ENCODE results near the gene AMZ1.
A peak's percentile ranks its signal among the peaks of the same experiment; 100 is the strongest.

Gene AMZ1

DNA sequence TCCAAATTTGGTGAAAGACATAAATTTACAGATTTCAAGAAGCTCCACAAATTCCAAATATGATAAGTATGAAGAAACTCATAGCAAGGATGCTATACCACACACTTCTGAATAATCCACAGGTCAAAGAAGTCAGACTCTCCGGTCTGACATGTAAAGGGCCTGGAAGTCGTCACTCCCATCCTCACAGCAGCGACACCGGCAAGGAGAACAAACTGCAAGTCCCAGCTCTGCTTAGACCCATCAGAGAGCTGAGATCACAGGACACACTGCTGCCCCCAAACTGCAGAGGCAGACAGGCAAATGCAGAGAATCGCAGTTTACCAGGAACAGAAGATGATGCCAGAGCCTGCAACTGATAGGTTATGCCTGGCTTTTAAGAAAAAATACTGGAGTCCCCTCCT lies 62.0 kb downstream of the AMZ1 start:
- no peak for DNase-seq (ENCODE audit: low read depth, low spot score)

DNA sequence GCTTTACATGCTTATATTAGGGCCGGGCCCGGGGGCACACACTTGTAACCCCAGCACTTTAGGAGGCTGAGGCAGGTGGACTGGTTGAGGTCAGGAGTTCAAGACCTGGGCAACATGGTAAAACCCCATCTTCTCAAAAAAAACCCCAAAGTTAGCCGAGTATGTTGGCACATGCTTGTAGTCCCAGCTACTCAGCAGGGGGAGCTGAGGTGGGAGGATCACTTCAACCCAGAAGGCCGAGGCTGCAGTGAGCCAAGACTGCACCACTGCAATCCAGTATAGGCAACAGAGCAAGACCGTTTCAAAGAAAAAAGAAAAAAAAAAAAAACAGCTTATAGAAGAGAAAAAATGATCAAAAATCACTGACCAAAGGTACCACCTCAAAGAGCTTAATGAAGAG lies 63.1 kb downstream of the AMZ1 start:
- DNase-seq (ENCODE audit: low read depth, low spot score): no peak

DNA sequence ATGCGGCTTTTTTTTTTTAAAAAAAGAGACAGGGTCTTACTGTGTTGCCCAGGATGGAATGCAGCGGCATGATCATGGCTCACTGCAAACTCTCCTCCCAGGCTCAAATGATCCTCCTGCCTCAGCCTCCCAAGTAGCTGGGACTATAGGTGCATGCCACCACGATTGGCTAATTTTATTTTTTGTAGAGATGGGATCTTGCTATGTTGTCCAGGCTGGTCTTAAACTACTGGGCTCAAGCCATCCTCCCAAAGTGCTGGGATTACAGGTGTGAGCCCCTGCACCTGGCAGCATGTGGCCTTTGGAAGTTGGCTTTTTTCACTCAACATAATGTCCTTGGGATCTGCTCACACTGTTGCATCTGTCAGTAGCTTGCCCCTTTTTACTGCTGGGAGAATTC lies 65.1 kb downstream of the AMZ1 start:
- DNase-seq (ENCODE audit: low read depth, low spot score): no peak

DNA sequence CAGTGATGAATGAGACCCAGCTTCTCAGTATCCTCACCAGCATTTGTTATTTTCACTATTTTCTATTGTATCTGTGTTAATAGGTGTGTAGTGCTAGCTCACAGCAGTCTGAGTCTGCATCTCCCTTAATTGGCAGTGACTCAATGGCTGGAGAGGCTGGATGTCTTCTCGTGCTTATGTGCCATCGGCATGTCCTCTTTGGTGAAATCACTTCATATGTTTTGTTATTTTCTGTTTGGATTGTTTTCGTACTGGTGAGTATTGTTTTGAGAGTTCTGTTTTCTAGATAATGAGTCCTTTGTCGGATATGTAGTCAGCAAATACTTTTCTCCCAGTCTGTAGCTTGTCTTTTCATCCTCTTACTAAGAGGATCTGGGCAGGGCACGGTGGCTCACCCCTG lies 66.1 kb downstream of the AMZ1 start:
- no peak for DNase-seq (ENCODE audit: low read depth, low spot score)

DNA sequence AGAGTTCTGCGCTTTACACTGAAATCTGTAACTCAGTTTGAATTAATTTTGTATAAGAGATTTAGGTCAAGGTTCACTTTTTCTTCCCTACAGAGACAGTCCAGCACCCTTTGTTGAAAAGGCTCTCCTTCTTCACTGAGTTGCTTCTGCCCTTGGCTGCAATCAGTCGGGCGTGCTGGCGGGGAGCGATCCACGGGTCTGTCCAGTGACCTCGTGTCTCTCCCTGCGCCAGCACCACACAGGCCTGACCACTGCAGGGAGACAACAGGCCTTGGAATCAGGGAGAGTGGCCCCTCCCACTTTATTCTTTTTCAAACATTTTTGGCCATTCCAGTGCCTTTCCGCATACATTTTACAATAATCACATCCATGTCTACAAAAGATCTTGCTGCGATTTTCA lies 66.9 kb downstream of the AMZ1 start:
- DNase-seq (ENCODE audit: low read depth, low spot score): no peak

DNA sequence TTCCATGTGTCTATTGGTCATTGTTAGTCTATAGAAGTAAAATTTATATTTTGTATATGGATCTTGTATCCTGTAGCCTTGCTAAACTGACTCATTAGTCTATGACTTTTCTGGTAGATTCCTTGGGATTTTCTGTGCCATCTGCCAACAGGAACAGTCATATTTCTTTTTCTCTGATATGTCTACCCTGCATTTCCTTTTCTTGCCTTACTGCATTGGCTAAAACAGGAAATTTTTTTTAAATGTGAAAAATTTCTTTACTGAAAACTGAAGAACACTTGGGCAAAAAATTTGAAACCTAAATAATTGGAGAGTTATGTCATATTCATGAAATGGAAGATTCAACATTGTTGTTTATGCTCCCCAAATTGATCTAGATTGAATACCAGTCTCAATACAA lies 67.5 kb downstream of the AMZ1 start:
- DNase-seq (ENCODE audit: low read depth, low spot score): no peak

DNA sequence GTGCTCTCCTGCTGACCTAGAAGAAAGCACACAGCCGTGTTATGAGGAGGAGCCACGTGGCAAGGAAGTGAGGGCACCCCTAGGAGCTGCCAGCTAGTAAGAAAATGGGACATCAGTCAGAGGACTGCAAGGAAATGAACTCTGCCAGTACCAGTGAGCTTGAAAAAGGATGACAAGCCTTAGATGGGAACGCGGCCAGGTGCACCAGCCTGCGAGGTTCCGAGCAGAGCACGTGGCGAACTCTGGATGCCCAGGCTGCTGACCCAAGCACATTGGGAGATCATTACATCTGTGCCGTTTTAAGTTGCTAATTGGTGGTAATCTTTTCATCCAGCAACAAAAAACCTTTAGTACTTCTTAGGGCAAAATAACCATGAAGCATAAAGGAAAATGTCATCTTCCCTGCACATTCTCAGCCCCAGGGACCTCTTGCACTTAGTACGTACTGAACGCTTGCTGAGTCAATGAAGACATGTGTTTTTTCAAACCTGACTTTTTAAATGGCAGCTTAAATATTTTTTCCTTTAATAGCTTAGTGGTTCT lies 69.4 kb downstream of the AMZ1 start:
- no peak for DNase-seq (ENCODE audit: low read depth, low spot score)

DNA sequence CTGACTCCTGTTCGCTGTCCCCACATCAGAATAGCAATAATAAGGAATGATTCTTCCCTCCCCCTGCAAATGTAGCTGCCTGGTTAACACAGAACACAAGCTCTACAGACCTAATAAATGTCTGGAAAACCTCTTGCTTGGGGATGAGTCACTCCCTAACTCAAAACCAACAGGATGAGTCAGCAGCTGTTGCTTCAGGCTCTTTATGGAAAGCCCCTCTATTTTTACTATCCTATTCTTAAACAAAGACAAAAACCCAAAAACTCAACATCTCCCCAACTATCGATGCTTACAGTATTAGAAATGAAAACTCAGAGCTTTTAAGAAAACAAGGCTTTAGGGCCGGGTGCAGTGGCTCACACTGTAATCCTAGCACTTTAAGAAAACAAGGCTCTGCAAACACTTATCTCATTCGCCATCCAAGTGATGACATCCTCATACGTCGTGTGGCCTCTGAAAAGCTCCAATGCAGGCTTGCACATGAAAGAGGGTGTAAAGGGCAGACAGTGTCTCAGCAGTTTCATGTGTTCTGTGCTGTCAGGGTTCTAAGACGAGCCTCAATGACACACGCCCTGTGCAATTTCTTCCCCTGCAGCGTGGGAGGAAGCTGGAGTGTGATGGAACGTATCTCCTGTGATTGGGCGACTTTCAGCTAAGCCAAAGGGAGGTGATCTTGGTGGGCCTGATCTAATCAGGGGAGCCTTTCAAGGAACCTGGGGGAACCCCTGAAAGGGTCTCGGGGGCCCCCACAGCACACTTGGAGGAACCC lies 70.1 kb downstream of the AMZ1 start:
- DNase-seq (ENCODE audit: low read depth, low spot score): peak; percentile 88

DNA sequence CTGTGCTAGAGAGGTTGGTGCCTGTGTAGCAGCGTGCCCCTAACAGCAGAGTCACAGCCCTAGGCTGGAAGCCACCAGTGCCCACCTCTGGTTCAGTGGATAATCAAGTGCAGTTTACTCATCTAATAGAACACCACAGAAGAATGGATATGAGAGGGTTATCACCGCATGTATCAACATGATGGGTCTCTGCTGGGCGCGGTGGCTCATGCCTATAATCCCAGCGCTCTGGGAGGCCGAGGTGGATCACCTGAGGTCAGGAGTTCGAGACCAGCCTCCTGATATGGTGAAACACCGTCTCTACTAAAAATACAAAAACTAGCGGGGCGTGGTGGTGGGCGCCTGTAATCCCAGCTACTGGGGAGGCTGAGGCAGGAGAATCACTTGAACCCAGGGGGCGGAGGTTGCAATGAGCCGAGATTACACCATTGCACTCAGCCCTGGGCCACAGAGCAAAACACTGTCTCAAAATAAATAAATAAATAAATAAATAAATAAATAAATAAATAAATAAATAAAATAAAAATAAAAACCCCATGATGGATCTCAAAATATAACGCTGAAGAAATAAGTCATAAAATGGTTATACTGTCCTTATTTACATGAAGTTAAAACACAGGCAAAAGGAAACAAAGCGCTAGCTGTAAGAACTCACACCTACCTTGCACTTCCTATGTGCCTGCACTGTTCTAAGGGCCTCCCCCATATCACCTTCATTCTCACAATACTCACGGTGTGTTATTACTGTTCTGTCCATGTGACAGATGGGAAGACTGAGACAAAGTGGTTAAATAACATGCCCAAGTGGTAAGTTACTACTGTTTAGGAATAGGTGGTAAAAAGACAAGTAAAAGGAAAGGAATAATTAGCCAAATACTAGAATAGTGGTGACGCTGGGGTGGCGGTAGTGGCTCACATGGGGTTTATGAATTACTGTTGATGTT lies 70.9 kb downstream of the AMZ1 start:
- DNase-seq (ENCODE audit: low read depth, low spot score): no peak

DNA sequence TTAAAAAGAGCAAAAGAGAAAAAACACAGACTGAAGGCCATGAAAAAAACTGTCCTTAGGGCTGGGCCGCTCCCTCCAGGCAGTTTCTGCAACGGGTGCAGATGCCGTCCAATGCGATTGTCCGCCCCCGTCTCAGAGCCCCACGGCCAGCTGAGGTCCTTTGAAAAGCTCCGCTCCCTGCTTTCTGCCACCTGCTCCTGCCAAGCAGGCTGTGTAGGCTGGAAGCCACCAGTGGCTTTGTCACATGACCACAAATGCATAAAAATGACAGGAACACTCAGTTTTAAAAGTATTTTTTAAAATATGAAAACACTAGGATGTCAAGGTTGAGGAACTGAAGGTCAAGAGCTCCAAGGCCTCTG lies 71.7 kb downstream of the AMZ1 start:
- no peak for DNase-seq (ENCODE audit: low read depth, low spot score)

DNA sequence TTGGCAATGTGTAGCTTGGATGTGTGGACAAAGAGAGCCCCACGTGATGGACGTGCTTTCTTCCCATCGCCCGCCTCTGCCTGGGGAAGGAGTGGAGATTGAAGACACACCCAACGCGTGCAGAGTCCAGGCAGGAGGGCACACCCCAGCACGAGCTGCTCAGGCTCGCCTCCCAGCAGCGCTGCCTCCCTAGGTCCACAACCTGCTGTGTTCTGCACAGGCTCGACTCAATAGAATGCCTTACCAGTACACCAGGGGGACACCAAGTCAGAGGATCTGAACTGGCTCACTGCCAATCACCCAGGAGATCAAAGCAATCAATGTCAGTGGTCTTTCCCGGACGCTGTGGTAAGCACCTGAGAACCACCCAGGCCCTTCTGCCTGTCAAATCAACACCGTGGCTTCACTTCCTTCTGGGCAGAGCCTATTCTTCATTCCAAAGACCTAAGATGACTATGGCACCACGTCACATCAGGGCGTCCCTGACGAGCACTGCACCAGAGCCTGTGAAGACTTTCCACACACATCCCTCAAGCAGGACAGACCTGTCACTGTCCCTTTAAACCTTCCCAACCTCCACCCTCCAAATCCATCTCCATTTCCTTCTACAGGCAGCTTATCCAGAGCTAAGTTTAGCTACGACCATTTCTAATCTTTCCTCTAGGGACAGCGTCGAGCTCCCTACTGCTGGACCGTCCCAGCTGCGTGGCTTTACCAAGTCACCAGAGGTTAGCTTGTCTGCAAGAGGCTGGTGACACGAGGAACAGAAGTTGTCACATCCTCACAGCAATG lies 72.3 kb downstream of the AMZ1 start:
- no peak for DNase-seq (ENCODE audit: low read depth, low spot score)

DNA sequence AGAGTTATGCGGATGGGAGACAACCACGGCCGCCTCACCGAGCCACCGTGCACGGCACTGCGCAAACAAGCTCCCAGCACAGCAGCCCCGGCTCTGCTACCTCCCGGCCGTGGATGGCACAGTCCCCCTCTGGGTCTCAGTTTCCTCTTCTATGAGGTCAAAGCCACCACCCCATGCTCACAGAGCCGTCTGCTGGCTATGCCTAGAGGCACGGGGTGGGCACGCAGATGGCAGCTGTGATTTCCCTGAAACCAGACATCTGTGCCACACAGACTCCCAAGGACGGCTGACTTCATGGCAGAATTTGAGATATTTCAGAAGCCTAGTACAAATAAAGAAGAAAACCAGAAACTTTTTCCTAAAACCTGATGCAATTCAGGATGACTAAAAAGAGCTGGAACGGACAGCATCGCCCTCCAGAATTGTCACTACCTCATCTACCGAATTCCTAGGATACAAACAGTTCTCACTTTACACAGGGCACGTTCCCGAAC lies 73.2 kb downstream of the AMZ1 start:
- no peak for DNase-seq (ENCODE audit: low read depth, low spot score)

DNA sequence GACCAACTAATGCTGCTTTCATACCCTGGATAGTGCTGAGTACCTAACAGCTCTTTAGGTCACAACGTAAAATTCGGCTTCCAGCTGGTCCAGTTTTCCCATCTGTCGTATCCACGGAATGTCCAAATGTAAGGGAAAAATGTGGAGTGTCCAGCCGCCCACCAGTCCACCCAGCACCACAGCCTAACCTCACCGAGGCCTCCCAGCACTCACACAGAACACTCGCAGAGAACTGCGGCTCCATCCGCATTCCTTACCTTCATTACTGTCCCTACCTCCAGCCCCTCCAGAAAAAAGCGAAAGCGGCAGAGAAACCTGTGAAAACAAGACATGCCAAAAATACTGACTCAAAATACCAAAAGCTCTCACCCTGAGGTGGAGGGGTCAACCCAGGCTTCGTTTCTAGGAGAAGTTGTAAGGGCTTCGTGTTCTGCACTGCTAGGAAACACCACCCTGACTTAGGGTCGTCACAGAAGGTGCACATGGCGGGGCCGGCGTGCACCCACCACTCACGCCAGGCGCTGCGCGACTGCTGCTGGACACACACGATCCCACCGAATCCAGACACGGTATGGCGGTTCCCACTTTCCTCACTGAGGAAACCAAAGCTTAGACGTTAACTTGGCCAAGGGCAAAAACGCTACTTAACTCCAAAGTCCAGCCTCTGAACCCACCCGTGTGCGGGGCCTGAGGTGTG lies 73.9 kb downstream of the AMZ1 start:
- no peak for DNase-seq (ENCODE audit: low read depth, low spot score)

DNA sequence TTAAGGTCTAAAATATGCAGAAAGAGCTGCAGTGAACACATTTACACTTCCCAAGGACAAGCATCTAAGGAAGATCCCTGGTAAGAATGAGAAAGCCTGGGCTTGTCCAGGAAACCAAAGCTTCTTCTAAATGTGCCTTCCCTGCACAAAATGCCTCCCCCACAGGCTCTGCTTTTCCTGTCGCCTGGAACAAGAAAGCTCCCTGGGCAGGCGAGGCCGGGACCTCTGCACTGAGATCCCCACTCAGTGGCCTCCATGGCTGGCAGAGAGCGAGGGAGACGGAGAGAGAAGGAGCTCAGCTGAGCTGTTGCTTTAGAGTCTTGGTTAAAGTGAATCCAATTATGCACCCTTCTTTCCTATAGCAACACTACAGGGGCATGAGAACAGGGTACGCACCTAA lies 75.6 kb downstream of the AMZ1 start:
- no peak for DNase-seq (ENCODE audit: low read depth, low spot score)

DNA sequence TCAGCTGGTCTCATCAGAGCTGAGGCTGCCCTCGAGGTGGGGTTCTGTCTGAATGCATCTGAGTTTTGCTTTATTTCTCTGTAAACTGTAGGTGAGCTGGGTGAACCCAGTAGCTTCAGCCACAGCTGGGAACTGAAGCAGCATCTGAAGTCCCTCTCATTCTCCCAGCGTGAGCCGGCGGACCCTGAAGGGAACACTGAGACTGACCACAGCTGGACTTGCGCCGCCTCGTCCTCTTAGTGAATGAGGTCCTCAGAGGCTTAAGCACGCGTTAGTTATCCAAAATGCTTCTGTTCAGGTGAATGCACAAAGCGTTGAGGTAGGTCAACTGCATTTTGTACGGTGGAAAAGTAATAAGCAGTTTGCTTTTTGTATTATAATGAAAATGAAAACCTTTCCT lies 76.6 kb downstream of the AMZ1 start:
- no peak for DNase-seq (ENCODE audit: low read depth, low spot score)

All from brain pericyte (primary cell).